GM13976 (cell line): Measurements from ENCODE around the gene COL4A2.

Experiments
- DNase-seq: peaks from one replicate; pipeline ENCODE4 v3.0.0; 2012; ENCODE audit warnings: low spot score
- in situ Hi-C: fragments of 300-500 bp; cut with MboI; formaldehyde crosslinking; loops from one replicate; pipeline ENCODE4 v1.12.0; 2022; ENCODE audit warnings: low sequenced_read_pairs, mixed read lengths, inconsistent platforms; ENCODE audit not compliant: unreplicated experiment
- TF ChIP-seq, protein P1 (sequence below): IDR thresholded peaks from 2 replicates; pipeline ENCODE4 v1.5.1; 2012; ENCODE audit warnings: borderline replicate concordance, mild to moderate bottlenecking; ENCODE audit not compliant: insufficient read depth; ENCODE audit errors: extremely low read depth, missing control alignments, control extremely low read depth

Gene COL4A2

DNA sequence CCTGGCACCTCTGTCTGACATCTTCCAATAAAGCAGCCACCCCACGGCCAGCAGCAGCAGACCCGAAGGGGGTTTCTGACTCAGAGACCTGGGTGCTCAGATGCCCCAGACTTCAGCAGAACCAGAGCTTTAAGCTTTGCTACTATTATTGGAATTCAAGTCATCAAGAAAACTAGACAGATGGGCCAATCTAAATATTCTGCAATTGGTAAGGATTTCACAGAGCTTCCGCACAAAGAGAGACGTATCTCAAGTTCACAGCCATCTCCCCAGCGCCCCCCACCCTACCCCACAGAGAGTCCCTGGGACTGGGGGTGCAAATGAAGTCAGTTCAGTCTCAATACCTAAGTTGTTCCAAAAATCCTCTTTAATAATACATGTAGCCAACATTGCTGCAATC lies 215.6 kb downstream of the COL4A2 start:
- TF ChIP-seq, protein P1, sequence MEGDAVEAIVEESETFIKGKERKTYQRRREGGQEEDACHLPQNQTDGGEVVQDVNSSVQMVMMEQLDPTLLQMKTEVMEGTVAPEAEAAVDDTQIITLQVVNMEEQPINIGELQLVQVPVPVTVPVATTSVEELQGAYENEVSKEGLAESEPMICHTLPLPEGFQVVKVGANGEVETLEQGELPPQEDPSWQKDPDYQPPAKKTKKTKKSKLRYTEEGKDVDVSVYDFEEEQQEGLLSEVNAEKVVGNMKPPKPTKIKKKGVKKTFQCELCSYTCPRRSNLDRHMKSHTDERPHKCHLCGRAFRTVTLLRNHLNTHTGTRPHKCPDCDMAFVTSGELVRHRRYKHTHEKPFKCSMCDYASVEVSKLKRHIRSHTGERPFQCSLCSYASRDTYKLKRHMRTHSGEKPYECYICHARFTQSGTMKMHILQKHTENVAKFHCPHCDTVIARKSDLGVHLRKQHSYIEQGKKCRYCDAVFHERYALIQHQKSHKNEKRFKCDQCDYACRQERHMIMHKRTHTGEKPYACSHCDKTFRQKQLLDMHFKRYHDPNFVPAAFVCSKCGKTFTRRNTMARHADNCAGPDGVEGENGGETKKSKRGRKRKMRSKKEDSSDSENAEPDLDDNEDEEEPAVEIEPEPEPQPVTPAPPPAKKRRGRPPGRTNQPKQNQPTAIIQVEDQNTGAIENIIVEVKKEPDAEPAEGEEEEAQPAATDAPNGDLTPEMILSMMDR: no peak
- in situ Hi-C loops: no loop called here
- no peak for DNase-seq

DNA sequence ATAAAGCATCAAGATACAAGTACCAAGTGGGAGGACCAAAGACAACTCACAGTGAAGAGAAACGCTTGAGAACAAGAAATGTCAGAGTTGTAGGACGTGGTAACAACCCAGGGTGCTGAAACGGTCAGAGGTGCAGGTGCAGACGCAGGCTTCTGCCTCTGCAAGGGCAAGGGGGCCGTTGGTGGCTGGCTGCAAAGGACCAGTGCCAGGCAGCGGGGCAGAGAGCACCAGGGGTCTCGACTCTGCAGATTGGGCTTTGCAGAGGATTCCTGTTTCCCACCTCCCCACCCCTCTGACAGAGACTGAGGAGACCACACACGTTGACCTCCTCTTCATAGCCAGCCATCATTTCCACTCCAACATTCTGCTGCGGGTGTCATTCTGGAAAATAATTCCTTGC lies 216.1 kb downstream of the COL4A2 start:
- TF ChIP-seq, protein P1: no peak
- in situ Hi-C loops: no loop called here
- DNase-seq: no peak

DNA sequence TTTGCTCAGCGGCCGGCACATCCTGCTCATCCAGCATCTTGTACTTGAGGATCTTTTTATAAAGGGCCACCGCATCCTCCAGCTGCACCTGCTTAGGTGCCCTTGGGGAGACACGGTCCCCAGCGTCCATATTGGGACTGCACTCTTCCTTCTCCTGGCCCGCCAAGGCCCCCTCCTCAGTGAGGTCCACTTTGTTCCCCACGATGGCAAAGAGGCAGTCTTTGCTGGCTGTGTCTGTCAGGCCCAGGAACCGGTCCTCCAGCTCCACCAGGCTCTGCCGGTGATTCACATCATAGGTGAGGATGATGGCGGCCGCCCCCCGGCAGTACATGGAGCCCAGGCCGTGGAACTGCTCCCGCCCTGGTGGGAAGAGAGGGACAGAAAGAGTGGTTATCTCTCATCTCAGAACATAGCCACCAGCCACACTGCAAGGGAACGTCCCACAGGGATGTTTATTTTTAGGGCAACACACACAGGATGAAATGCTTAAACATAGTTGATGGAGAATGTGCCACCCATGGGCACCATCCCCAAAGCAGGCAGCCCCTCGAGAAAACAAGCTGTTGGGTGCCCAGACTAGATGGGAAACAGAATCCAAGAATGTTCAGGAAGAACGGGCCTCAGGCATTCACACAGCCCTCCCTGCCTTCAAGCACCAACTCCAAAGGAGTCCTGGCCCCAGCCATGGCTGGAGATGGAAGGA lies 216.9 kb downstream of the COL4A2 start:
- TF ChIP-seq, protein P1: no peak
- no peak for DNase-seq
- in situ Hi-C loops: no loop called here

DNA sequence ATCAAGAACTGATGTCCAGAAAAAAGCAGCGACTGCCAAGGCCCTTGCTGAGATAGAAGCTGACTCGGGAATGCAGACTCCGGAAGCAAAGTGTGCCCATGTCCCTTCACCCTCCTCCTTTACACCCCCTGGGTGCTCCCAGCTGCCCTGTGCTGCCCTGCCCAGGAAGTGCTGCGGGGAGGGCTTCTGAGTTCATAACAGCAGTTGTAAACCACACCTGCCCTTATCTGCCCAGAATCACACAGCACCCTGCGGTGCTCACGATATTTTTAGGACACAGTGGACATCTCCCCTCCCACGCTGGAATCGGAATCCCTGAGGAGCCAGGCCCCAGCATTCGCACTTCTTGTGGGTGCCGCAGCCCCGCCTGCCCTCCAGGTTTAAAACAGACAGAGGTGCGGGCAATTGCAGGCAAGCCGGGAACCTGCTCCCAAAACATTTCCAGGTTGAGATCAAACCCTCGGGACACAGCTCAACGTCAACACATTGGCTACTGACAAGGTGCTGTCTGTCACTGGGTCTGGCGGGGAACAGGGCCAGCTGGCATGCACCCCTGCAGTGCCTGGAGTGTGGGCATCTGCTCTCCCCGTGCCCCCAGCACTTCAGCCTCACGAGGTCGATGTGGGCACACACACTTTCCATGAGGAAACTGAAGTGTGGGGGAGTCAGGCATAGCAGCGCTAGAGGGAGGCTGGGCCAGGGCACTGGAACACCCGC lies 217.6 kb downstream of the COL4A2 start:
- TF ChIP-seq, protein P1: no peak
- in situ Hi-C loops: no loop called here
- DNase-seq: no peak

DNA sequence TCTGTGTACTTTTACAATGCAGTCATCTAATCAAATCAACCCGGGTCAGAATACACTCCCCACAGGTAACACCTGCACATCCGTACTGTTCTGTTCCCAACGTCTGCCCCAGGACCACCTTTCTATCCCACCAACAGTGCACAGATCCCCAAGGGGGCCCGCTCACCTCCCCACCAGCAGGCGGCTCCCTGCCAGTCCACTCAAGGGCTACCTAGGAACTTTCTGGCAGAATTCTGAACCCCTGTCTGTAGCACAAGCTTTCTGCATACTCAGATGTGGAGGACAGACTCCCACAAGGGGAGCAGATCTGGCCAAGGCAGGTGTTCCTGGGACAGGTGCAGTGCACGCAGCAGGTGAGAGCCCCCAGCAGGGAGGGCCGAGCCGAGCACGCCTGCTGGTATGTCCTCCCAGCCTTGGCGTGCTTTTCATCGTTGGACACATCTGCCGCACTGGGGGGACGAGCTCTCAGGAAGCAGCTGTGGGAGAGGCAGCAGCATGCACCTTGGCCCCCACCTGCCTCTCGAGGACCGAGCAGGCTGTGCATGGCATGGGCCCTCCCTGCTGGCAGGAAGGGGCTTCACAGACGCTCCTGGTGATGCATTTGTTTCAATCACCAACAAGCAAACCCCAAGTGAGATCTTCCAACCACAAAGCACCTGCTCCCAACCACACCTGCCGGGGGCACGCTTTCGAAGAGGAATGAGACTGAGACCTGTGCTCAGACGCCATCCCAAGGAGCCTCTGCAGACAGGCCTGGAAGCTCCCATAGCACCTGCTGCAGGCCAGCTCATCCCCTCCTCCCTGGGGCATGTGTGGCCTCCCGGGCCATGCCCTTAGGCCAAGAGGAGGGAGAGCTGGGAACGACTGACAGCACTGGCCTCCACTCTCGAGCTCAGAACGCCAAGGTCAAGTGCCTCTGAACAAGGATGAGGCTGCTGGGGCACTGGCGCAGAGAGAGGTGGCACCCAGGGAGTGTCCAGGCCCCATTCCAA lies 218.5 kb downstream of the COL4A2 start:
- peak; percentile 71 for DNase-seq
- TF ChIP-seq, protein P1: peak; percentile 17
- in situ Hi-C loops: no loop called here

DNA sequence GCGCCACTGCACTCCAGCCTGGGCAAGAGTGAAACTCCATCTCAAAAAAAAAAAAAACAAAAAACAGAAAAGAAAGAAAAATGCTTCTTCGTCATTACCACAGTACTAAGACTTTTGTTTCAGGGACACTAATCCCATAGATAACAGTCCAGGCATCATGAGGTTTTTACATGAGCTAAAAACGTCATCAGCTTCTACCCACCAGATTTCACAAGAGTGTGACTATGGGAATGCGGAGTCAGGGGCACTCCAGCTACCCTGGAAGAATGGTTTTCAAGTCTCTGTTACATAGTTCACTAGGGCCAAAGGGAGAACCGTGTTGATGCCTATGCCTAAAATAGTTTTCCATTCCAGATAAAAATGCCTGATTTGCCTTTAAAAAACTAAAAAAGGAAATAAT lies 221.3 kb downstream of the COL4A2 start:
- in situ Hi-C loops: no loop called here
- no peak for DNase-seq
- TF ChIP-seq, protein P1: no peak
